Measurements from ENCODE around the gene FTSJ1. TPM values are rescaled to one million over a fixed set of nuclear protein-coding genes. Genes with fewer than 3 reads are reported as not detected.

FTSJ1 gene
- polyA plus RNA-seq, 1 donor from 2014 or later = 83.5 TPM

DNA sequence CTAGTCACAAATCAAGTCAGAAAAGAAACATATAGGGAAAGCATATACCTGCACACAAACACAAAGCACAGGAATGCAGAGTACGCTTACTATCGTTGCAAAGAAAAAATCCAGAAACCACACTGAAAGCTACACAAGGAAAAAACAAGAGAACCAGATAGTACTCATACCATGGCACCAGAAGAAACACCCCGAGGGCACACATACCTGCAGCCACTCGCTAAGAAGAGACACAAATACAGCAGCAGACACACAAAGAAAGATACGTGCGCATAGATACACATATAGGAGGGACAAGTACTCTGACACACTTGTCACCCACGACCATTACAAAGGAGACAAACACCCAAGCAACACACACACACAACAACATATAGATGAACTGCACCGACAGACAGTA lies 4.5 kb upstream of the FTSJ1 start:
- TF ChIP-seq EZH2 (IDR thresholded peaks at IDR 0.05; ENCODE audit: borderline replicate concordance, insufficient read depth, low read length, poor library complexity, severe bottlenecking) (no peak), SMC3 (conservative IDR thresholded peaks at IDR 0.05; ENCODE audit: poor library complexity) (no peak), EP300 (conservative IDR thresholded peaks at IDR 0.05; ENCODE audit: poor library complexity, severe bottlenecking) (no peak), MXI1 (conservative IDR thresholded peaks at IDR 0.05; ENCODE audit: poor library complexity, severe bottlenecking) (no peak), POLR2AphosphoS5 (IDR thresholded peaks at IDR 0.05) (no peak)
- TF ChIP-seq, protein P1, sequence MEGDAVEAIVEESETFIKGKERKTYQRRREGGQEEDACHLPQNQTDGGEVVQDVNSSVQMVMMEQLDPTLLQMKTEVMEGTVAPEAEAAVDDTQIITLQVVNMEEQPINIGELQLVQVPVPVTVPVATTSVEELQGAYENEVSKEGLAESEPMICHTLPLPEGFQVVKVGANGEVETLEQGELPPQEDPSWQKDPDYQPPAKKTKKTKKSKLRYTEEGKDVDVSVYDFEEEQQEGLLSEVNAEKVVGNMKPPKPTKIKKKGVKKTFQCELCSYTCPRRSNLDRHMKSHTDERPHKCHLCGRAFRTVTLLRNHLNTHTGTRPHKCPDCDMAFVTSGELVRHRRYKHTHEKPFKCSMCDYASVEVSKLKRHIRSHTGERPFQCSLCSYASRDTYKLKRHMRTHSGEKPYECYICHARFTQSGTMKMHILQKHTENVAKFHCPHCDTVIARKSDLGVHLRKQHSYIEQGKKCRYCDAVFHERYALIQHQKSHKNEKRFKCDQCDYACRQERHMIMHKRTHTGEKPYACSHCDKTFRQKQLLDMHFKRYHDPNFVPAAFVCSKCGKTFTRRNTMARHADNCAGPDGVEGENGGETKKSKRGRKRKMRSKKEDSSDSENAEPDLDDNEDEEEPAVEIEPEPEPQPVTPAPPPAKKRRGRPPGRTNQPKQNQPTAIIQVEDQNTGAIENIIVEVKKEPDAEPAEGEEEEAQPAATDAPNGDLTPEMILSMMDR (IDR thresholded peaks at IDR 0.05; ENCODE audit: poor library complexity, severe bottlenecking) = no peak
- no peak overlapping the region for H3K27ac ChIP-seq (ENCODE audit: low read length)
- H3K9ac ChIP-seq (ENCODE audit: low read length) = no peak overlapping the region
- H3K36me3 ChIP-seq (ENCODE audit: insufficient read depth, low read length) = no peaks in the 10 kb centered on the region
- H3F3A ChIP-seq (ENCODE audit: insufficient read depth, low read length, poor library complexity, severe bottlenecking) = no peaks in the 10 kb centered on the region
- no peaks in the 10 kb centered on the region for H3K9me3 ChIP-seq (ENCODE audit: low read length)
- no peaks in the 10 kb centered on the region for H3K27me3 ChIP-seq (ENCODE audit: insufficient read depth, low read depth, low read length)
- no peaks in the 10 kb centered on the region for H4K20me1 ChIP-seq (ENCODE audit: insufficient read depth)
- no peaks in the 10 kb centered on the region for H3K9me2 ChIP-seq (ENCODE audit: insufficient read depth, low read length)
- H3K4me3 ChIP-seq (ENCODE audit: low read length) = no peak overlapping the region
- H3K79me2 ChIP-seq (replicated peaks; ENCODE audit: insufficient read depth, low read length) = peaks cover 4% of the 10 kb centered on the region
- H3K4me2 ChIP-seq (ENCODE audit: low read length) = no peak overlapping the region
- no peak overlapping the region for H2AFZ ChIP-seq (ENCODE audit: low read depth, low read length)

GRCh38 chrX:48472225-48472624 lies 3.8 kb upstream of the FTSJ1 start:
- Histone ChIP-seq H3K27ac (ENCODE audit: low read length) (no peak overlapping the region), H3K36me3 (ENCODE audit: insufficient read depth, low read length) (no peaks in the 10 kb centered on the region), H3K79me2 (replicated peaks; ENCODE audit: insufficient read depth, low read length) (peaks cover 11% of the 10 kb centered on the region), H3K4me3 (ENCODE audit: low read length) (no peak overlapping the region), H4K20me1 (ENCODE audit: insufficient read depth) (no peaks in the 10 kb centered on the region), H2AFZ (ENCODE audit: low read depth, low read length) (no peak overlapping the region), H3K9me2 (ENCODE audit: insufficient read depth, low read length) (no peaks in the 10 kb centered on the region), H3K9me3 (ENCODE audit: low read length) (no peaks in the 10 kb centered on the region), H3K9ac (ENCODE audit: low read length) (no peak overlapping the region), H3K27me3 (ENCODE audit: insufficient read depth, low read depth, low read length) (no peaks in the 10 kb centered on the region), H3K4me2 (ENCODE audit: low read length) (no peak overlapping the region), H3F3A (ENCODE audit: insufficient read depth, low read length, poor library complexity, severe bottlenecking) (no peaks in the 10 kb centered on the region)
- TF ChIP-seq TAF1 (IDR thresholded peaks at IDR 0.05; ENCODE audit: low read depth) (no peak), SMC3 (conservative IDR thresholded peaks at IDR 0.05; ENCODE audit: poor library complexity) (no peak), REST (IDR thresholded peaks at IDR 0.05; ENCODE audit: borderline replicate concordance) (no peak), POLR2AphosphoS5 (IDR thresholded peaks at IDR 0.05) (no peak), EZH2 (IDR thresholded peaks at IDR 0.05; ENCODE audit: borderline replicate concordance, insufficient read depth, low read length, poor library complexity, severe bottlenecking) (no peak), MXI1 (conservative IDR thresholded peaks at IDR 0.05; ENCODE audit: poor library complexity, severe bottlenecking) (no peak), EP300 (conservative IDR thresholded peaks at IDR 0.05; ENCODE audit: poor library complexity, severe bottlenecking) (no peak), RAD21 (conservative IDR thresholded peaks at IDR 0.05) (no peak)
- TF ChIP-seq, protein P1 (IDR thresholded peaks at IDR 0.05; ENCODE audit: poor library complexity, severe bottlenecking) = no peak

All from neural cell (in vitro differentiated cells).